ENCODE data around the gene TBX10.

GRCh38 chr11:67663532-67664212, 24.1 kb upstream of the TBX10 start:
- TF ChIP-seq, protein P1, sequence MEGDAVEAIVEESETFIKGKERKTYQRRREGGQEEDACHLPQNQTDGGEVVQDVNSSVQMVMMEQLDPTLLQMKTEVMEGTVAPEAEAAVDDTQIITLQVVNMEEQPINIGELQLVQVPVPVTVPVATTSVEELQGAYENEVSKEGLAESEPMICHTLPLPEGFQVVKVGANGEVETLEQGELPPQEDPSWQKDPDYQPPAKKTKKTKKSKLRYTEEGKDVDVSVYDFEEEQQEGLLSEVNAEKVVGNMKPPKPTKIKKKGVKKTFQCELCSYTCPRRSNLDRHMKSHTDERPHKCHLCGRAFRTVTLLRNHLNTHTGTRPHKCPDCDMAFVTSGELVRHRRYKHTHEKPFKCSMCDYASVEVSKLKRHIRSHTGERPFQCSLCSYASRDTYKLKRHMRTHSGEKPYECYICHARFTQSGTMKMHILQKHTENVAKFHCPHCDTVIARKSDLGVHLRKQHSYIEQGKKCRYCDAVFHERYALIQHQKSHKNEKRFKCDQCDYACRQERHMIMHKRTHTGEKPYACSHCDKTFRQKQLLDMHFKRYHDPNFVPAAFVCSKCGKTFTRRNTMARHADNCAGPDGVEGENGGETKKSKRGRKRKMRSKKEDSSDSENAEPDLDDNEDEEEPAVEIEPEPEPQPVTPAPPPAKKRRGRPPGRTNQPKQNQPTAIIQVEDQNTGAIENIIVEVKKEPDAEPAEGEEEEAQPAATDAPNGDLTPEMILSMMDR (IDR thresholded peaks at IDR 0.05; ENCODE audit: low read depth, low read length, poor library complexity, severe bottlenecking) = no peak
- no peak for TF ChIP-seq EZH2phosphoT487 (IDR thresholded peaks at IDR 0.05; ENCODE audit: borderline replicate concordance, low read length)
